Esophagus (tissue), 2 donors: ENCODE data around the gene HMG20B. TPM values are rescaled to one million over a fixed set of nuclear protein-coding genes. Genes with fewer than 3 reads are reported as not detected.

Experiments
- H3K27ac ChIP-seq, 2 donors: one replicate each; pipeline ENCODE4 v1.5.1; 2013; ENCODE audit warnings: low read depth in 2 of 2, mild to moderate bottlenecking in 2 of 2, inconsistent platforms in 1 of 2, low read length in 1 of 2, moderate library complexity in 1 of 2
- H3K27me3 ChIP-seq, 2 donors: one replicate each; pipeline ENCODE4 v1.6.1; 2013; ENCODE audit warnings: low read length in 2 of 2, control low read depth in 1 of 2, mild to moderate bottlenecking in 1 of 2; ENCODE audit not compliant: insufficient read depth in 2 of 2, control insufficient read depth in 1 of 2
- H3K36me3 ChIP-seq, 2 donors: one replicate each; pipeline ENCODE4 v1.6.1; 2013; ENCODE audit warnings: low read length in 1 of 2; ENCODE audit not compliant: control insufficient read depth in 2 of 2, insufficient read depth in 2 of 2
- H3K4me1 ChIP-seq, 2 donors: one replicate each; pipeline ENCODE4 v1.6.1; 2013; ENCODE audit warnings: low read length in 1 of 2; ENCODE audit not compliant: control insufficient read depth in 2 of 2, insufficient read depth in 2 of 2
- H3K4me3 ChIP-seq, 2 donors: one replicate each; pipeline ENCODE4 v1.5.1; 2013; ENCODE audit warnings: low read length in 2 of 2, mild to moderate bottlenecking in 2 of 2, low read depth in 1 of 2, moderate library complexity in 1 of 2
- H3K9me3 ChIP-seq, 2 donors: one replicate each; pipeline ENCODE4 v1.6.1; 2013; ENCODE audit warnings: mild to moderate bottlenecking in 2 of 2, low read depth in 1 of 2, low read length in 1 of 2, moderate library complexity in 1 of 2; ENCODE audit not compliant: control insufficient read depth in 2 of 2, insufficient read depth in 1 of 2
- WGBS, 2 donors: extraction: QIAGEN DNeasy Blood & Tissue Kit; methylation state at CpG; one replicate each; pipeline ENCODE4 v1.1.7; 2013; 5-methylcytosine and 5-hydroxymethylcytosine counted together
- polyA plus RNA-seq, 2 donors: library from polyadenylated mRNA; stranded (reverse); fragments of 200-250 nt; gene quantifications; one replicate each; pipeline ENCODE4 v1.2.3, GENCODE V29; 2013
- donor health status: healthy with polysubstance abuse.
- donor health status: Bipolar disorder and iron deficiency.

The HMG20B gene
- polyA plus RNA-seq, 2 donors = 62.1 to 68.4 TPM

DNA sequence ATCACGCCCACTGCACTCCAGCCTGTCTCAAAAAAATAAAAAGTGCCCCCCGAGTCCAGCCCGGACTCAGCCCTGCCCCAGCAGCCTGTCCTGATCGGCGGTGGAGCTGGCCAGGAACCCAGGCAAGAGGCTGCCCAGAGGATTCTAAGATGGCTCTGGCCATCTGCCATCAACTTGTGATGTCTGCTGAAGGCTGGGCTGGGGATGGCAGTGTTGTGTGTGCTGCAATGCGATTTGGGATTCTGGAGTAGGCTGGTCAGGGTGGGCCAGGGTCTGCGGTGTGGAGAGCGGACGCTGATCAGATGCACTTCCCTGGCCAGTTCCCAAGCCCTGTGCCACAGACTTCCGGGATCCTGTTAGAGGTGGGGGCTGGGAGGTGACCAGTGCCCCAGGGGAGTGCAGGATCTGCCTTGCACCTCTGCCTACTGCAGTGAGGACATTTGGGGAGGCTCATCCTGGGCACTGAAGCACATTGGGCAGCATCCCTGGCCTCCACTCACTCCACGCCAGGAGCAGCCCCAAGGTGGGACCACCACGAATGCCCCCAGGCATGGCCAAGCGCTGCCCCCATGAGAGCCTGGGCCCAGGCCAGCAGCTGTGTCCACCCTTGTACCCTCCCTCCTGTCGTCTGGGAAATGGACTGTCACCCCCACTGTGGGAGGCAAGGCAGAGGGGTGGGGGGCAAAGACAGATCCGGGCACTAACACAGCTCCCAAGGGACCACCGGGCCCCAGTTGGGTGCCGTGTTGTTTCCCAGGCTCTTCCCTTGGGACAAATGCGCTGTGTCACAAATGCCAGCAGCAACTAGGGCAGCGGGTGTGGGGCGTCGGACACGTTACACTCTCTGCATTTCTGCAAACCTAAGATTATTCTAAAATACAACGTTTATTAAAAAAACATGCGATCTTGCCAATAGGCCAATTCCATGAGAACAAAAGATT, 37.3 kb downstream of the HMG20B start:
- 70 to 76% methylated on average over 24 of the region's 24 CpGs for WGBS, 2 donors
- no peaks in the 10 kb centered on the region for H3K9me3 ChIP-seq
- no peaks in the 10 kb centered on the region for H3K27me3 ChIP-seq
- peaks cover 8 to 10% of the 10 kb centered on the region in 2 donors for H3K4me1 ChIP-seq
- peak overlapping the region in 1 of 2 donors; percentile 8 for H3K27ac ChIP-seq
- no peak overlapping the region for H3K4me3 ChIP-seq
- H3K36me3 ChIP-seq = peaks cover 0 to 30% of the 10 kb centered on the region in 2 donors

DNA sequence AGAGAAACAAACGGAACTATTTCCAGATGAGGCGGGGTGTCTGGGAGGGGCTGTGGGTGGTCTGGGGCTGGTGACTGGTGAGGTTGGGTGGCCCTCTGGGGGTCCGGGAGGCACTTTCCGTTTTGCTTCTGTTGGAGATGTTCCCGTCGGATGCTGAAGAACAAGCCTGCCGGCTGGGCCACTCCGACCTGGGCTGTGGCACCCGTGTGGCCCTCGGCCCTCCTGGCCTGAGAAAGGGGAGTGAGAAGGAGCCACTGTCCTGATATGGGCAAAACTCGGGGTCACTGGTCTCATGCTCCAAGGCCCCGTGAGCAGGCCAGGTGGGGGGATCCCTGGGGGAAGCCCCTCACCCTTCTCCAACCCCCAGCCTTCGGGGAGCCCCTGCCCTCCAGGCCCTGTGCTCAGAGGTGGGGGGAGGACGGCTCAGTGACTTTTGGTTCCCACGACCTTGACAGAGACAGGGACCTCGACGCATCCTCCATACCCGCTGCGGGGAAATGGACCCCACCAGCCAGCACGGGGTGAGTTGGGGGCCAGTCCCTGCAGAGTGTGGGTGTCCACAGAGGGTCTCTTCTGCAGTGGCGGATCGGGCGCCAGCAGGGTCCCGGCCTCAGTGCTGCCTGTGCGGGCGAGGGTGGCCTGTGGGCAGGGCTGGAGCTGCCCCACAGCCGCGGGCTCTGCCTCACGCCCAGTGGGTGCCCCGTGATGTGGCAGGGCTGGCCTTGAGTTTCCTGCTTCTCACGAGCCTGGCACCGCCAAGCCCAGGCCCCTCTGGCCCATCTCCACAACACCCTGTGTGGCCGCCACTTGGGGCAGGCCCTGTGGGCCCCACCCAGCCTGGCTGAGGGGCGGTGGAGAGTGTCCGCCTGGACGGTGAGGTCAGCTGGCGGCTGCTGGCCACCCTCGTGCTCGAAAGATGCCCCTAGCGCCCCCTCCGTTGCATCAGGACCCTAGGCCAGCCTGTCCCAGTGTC, 38.3 kb downstream of the HMG20B start:
- no peak overlapping the region for H3K4me3 ChIP-seq
- H3K27me3 ChIP-seq = no peaks in the 10 kb centered on the region
- H3K27ac ChIP-seq = no peak overlapping the region
- H3K9me3 ChIP-seq = no peaks in the 10 kb centered on the region
- H3K4me1 ChIP-seq = peaks cover 6 to 10% of the 10 kb centered on the region in 2 donors
- WGBS, 2 donors = 84 to 85% methylated on average over 41 of the region's 41 CpGs
- H3K36me3 ChIP-seq = peaks cover 0 to 38% of the 10 kb centered on the region in 2 donors

DNA sequence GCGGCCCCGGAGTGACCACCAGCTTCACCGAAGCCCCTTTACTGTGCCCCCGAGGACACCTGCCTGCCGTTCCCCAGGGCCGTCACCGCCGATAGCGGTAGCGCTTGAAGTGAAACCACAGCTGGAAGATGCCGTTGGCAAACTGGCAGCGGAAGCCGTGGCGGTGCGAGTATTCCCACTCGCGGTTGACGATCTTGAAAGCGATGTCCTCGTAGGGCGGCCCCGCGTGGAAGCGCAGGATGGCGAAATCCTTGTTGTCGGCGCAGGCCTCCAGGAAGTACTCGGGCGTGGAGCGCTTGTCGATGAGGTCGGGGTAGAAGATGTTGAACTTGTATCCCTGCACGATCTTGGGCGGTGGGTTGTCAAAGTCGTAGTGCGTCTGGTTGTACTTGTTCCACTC, 39.1 kb downstream of the HMG20B start:
- Histone ChIP-seq H3K4me1 (peaks cover 3 to 6% of the 10 kb centered on the region in 2 donors), H3K36me3 (peaks cover 0 to 38% of the 10 kb centered on the region in 2 donors), H3K9me3 (no peaks in the 10 kb centered on the region), H3K4me3 (no peak overlapping the region), H3K27me3 (no peaks in the 10 kb centered on the region), H3K27ac (no peak overlapping the region)
- WGBS, 2 donors = 95 to 97% methylated on average over 36 of the region's 36 CpGs

DNA sequence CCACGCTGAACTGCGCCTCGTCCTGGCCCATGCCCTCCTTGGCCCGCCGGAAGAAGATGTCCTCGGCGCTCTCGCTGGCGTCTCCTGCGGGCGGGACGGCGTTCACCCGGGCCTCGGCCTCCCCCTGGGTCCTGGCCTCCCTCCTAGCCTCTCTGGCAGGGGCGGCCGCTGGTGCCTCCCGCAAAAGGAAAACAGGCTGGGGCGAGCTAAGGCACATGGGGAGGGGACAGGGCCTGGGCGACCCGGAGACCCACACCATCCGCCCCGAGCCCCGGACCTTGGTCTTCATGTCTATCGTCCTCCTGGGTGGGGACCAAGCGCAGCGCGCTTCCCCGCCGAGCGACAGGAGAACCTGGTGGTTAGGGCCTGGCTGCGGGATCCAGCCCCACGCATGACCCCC, 39.6 kb downstream of the HMG20B start:
- Histone ChIP-seq H3K9me3 (no peaks in the 10 kb centered on the region), H3K4me3 (no peak overlapping the region), H3K27ac (peak overlapping the region in 1 of 2 donors; percentile 8), H3K27me3 (no peaks in the 10 kb centered on the region), H3K4me1 (peaks cover 2 to 5% of the 10 kb centered on the region in 2 donors), H3K36me3 (peaks cover 0 to 38% of the 10 kb centered on the region in 2 donors)
- WGBS, 2 donors = 97% methylated on average over 33 of the region's 33 CpGs

DNA sequence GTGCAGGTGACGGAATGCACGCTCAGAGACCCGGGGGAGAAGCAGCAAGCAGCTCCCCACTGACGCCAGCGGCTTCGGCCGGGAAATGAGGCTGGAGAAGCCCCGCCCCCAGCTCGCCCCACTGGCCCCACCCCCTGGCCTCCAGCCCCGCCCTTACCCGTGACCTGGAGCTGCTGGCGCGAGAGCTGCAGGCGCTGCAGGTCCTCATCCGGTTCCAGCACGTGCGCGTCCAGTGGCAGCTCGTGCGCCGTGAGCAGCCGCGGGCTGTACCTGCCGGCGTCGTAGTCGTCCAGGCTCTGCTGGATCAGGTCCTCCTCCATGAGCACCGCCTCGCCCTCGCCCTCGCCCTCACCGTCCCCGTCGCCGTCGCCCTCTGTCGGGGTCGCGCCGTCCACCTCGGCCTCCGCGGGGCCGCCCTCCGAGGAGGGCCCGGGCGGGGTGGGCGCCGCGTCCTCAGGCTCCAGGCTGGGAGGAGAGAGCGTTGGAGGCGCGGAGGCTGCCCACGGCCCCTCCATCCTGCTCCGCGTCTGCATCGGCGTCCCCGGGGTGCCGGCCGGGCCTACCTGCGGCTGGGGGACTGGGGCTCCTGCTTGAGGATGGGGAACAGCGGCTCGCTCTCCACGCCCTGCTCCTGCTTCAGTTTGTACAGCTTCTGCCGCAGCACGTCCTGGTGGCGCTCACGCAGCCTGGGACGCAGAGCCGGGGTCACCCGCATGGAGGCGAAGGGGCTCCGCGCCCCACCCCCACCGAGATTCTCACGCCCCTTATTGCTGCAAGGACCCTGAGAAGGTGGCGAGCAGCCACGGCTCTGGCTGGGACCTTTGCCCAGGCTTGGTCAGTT, 40.4 kb downstream of the HMG20B start:
- Histone ChIP-seq H3K36me3 (peaks cover 0 to 41% of the 10 kb centered on the region in 2 donors), H3K9me3 (no peaks in the 10 kb centered on the region), H3K27me3 (no peaks in the 10 kb centered on the region), H3K4me3 (no peak overlapping the region), H3K4me1 (peaks cover 2 to 5% of the 10 kb centered on the region in 2 donors), H3K27ac (peak overlapping the region in 1 of 2 donors; percentile 37)
- 87% methylated on average over 76 to 79 of the region's 79 CpGs for WGBS, 2 donors

DNA sequence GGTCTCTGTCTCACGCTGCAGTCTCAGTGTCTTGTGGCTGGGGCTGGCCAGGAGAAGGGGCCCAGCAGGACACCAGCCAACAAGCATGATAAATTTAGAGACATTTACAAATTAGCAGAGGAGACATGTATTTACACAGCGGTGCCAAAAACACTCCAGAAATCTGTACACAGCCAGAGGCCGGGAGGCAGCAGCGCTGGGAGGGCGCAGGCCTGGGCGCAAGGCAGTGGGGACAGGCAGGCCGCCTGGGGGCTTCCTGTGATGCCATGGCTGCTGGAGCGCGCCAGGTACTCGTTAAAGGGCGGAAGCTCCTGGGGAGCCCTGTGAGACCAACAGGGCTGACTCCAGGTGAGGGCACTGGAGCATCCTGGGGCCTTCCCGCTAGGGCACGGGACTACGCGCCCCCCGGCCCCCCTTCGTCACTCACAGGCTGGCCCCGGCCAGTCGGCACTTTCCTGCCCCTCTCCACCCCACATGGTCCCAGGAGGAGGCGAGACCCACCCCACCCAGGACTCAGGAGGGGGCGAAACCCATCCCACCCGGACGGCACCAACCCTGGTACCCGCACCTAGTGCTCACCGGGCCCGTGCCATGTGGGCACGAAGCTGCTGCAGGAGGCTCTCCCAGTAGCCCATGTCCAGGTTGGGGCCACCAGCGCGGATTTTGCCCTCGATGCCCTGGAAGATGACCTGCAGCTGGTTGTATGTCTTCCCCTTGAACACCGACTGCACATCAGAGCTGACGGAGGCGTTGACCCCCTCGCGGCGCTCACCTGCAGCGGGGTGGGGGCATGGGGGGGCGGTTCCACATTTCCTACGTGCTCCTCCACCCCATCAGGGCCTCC, 41.3 kb downstream of the HMG20B start:
- no peaks in the 10 kb centered on the region for H3K27me3 ChIP-seq
- H3K36me3 ChIP-seq = peaks cover 0 to 43% of the 10 kb centered on the region in 2 donors
- H3K9me3 ChIP-seq = no peaks in the 10 kb centered on the region
- peaks cover 0 to 7% of the 10 kb centered on the region in 2 donors for H3K4me1 ChIP-seq
- peak overlapping the region in 1 of 2 donors; percentile 39 for H3K27ac ChIP-seq
- no peak overlapping the region for H3K4me3 ChIP-seq
- WGBS, 2 donors = 80 to 89% methylated on average over 30 to 39 of the region's 39 CpGs

DNA sequence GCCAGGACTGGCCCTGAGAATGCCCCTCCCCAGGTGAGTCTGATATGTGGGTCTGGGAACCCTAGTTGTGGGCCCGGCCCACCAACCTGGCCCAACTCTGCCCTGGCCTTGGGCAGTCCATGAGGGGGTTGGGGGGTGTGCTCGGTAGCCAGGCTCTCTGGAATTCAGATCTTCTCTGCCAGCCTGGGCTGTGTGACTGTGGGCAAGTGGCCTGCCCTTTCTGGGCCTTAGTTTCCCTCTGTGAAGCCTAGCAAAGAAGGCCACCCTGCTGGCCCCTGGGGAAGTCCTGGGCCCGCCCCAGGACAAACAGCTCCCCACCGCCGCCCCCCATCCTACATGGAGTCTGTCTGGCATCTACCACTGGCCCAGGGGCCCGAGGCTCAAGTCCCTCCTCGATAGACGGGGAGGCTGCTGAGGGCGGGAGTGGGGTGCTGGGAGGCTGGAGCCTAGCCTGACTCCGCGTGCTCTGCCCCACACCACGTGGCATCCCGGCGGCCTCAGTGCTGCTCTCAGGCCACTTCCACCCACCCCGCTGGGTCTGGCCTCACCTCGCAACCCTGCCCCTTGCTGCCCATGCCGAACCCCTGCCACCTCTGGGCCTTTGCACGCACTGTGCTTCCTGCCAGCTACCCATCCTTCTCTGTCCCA, 42.2 kb downstream of the HMG20B start:
- peaks cover 0 to 46% of the 10 kb centered on the region in 2 donors for H3K36me3 ChIP-seq
- no peak overlapping the region for H3K4me3 ChIP-seq
- H3K4me1 ChIP-seq = peaks cover 0 to 6% of the 10 kb centered on the region in 2 donors
- no peak overlapping the region for H3K27ac ChIP-seq
- 86 to 92% methylated on average over 17 to 18 of the region's 18 CpGs for WGBS, 2 donors
- H3K27me3 ChIP-seq = no peaks in the 10 kb centered on the region
- H3K9me3 ChIP-seq = no peaks in the 10 kb centered on the region

DNA sequence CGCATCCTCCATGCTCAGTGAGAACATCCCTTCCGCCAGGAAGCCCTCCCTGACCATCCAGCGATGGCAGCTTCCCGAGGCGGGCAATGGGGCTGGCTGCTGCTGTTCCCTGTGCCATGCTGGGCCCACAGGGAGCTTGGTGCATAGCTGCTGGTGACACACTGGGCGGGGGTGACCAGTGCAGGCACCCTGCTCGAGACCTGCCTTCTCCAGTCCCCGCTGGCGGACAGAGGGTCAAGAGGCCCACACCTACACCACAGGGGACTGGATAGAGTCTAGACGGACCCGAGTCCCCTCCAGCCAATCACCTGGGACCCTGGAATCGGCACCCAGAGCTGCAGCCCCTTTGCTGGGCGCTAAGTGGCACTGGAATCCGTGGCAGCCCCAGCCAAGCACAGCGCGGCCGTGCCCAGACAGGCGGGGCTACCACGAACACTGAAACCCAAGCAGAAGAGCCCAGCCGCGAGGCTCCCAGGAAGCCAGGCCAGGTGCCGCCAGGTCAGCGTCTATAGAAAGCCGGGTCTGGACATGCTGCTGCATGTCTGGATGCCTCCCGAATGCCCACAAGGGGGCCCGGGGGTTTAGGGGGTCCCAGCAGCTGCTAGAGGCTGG, 42.9 kb downstream of the HMG20B start:
- Histone ChIP-seq H3K27ac (no peak overlapping the region), H3K27me3 (no peaks in the 10 kb centered on the region), H3K36me3 (peaks cover 0 to 45% of the 10 kb centered on the region in 2 donors), H3K4me1 (peaks cover 0 to 5% of the 10 kb centered on the region in 2 donors), H3K4me3 (no peak overlapping the region), H3K9me3 (no peaks in the 10 kb centered on the region)
- 82 to 89% methylated on average over 25 to 26 of the region's 26 CpGs for WGBS, 2 donors
